Activated B cell treated with CpG ODN at 0.5 μM for 24 hours (primary cell): ENCODE measurements around the gene MFAP4. TPM values are rescaled to one million over a fixed set of nuclear protein-coding genes. Genes with fewer than 3 reads are reported as not detected.

ENCODE experiments used
- ATAC-seq: fragments of 200-7000 bp; cut with Tn5 transposase; one replicate; pipeline ENCODE4 v1.10.0; 2021; ENCODE audit warnings: low read depth, mild to moderate bottlenecking, moderate library complexity
- CTCF ChIA-PET: fragments of 350-600 bp; sonication (Branson Sonifier 250); formaldehyde crosslinking; loops from one replicate; lab custom pipeline; 2021; ENCODE audit warnings: antibody characterized with exemption; lab: Charles Lee
- POLR2A ChIA-PET: fragments of 350-600 bp; sonication (Branson Sonifier 250); formaldehyde crosslinking; loops from one replicate; lab custom pipeline; 2021; ENCODE audit warnings: antibody characterized with exemption; lab: Charles Lee
- DNase-seq: peaks from one replicate; pipeline ENCODE4 v3.0.0; 2022
- H3K27ac Mint-ChIP-seq: one replicate; pipeline ENCODE4 v1.8.0; 2020; ENCODE audit warnings: mixed read lengths
- H3K27me3 Mint-ChIP-seq: one replicate; pipeline ENCODE4 v1.8.0; 2021; ENCODE audit warnings: mixed read lengths
- H3K36me3 Mint-ChIP-seq: one replicate; pipeline ENCODE4 v1.8.0; 2021; ENCODE audit warnings: low read depth, mixed read lengths
- H3K4me1 Mint-ChIP-seq: one replicate; pipeline ENCODE4 v1.8.0; 2021; ENCODE audit warnings: mixed read lengths
- H3K4me3 Mint-ChIP-seq: one replicate; pipeline ENCODE4 v1.8.0; 2020; ENCODE audit warnings: mild to moderate bottlenecking, mixed read lengths
- H3K9me3 Mint-ChIP-seq: one replicate; pipeline ENCODE4 v1.8.0; 2020; ENCODE audit warnings: mixed read lengths
- intact Hi-C: fragments of 100-400 bp; cut with micrococcal nuclease; formaldehyde crosslinking; loops from one replicate; pipeline ENCODE4 v1.15.1; 2024
- total RNA-seq: library from RNA; stranded (reverse); gene quantifications from 2 replicates; pipeline ENCODE4 v1.2.3, GENCODE V29; 2022
- TF ChIP-seq, protein P1 (sequence below): fragments of 200-600 bp; IDR thresholded peaks from one replicate; pipeline ENCODE4 v1.8.0; 2022; ENCODE audit warnings: antibody characterized with exemption, mild to moderate bottlenecking

Gene MFAP4
- total RNA-seq, 1 donor from 2014 or later: not detected

DNA sequence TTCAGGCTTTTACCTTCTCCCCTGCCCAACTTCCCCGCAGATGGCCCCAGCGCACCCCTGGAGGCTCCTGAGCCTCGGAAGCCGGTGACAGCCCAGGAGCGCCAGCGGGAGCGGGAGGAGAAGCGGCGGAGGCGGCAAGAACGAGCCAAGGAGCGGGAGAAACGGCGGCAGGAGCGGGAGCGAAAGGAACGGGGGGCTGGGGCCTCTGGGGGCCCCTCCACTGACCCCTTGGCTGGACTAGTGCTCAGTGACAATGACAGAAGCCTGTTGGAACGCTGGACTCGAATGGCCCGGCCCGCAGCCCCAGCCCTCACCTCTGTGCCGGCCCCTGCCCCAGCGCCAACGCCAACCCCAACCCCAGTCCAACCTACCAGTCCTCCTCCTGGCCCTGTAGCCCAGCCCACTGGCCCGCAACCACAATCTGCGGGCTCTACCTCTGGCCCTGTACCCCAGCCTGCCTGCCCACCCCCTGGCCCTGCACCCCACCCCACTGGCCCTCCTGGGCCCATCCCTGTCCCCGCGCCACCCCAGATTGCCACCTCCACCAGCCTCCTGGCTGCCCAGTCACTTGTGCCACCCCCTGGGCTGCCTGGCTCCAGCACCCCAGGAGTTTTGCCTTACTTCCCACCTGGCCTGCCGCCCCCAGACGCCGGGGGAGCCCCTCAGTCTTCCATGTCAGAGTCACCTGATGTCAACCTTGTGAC is 5.1 kb downstream of the MFAP4 start:
- TF ChIP-seq, protein P1, sequence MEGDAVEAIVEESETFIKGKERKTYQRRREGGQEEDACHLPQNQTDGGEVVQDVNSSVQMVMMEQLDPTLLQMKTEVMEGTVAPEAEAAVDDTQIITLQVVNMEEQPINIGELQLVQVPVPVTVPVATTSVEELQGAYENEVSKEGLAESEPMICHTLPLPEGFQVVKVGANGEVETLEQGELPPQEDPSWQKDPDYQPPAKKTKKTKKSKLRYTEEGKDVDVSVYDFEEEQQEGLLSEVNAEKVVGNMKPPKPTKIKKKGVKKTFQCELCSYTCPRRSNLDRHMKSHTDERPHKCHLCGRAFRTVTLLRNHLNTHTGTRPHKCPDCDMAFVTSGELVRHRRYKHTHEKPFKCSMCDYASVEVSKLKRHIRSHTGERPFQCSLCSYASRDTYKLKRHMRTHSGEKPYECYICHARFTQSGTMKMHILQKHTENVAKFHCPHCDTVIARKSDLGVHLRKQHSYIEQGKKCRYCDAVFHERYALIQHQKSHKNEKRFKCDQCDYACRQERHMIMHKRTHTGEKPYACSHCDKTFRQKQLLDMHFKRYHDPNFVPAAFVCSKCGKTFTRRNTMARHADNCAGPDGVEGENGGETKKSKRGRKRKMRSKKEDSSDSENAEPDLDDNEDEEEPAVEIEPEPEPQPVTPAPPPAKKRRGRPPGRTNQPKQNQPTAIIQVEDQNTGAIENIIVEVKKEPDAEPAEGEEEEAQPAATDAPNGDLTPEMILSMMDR: no peak
- no peaks in the 10 kb centered on the region for H3K27me3 Mint-ChIP-seq
- peaks cover 65% of the 10 kb centered on the region for H3K36me3 Mint-ChIP-seq
- ATAC-seq: no peak
- H3K4me1 Mint-ChIP-seq: peaks cover 14% of the 10 kb centered on the region
- intact Hi-C loops: no loop called here
- no peak overlapping the region for H3K27ac Mint-ChIP-seq
- no peak overlapping the region for H3K4me3 Mint-ChIP-seq
- POLR2A ChIA-PET: no interaction called here
- H3K9me3 Mint-ChIP-seq: no peaks in the 10 kb centered on the region
- CTCF ChIA-PET: no interaction called here
- no peak for DNase-seq

DNA sequence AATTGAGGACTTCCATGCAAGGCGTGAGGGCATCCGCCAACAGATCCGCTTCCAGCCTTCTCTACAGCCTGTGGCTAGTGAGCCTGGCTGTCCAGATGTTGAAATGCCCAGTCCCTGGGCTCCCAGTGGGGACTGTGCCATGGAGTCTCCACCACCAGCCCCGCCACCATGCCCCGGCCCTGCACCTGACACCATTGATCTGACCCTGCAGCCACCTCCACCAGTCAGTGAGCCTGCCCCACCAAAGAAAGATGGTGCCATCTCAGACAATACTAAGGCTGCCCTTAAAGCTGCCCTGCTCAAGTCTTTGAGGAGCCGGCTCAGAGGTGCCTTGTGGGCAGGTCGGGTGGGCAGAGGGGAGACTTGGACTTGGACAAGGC is 5.6 kb downstream of the MFAP4 start:
- Mint-ChIP-seq H3K27me3 (no peaks in the 10 kb centered on the region), H3K36me3 (peaks cover 65% of the 10 kb centered on the region), H3K27ac (no peak overlapping the region), H3K9me3 (no peaks in the 10 kb centered on the region), H3K4me3 (no peak overlapping the region), H3K4me1 (peaks cover 17% of the 10 kb centered on the region)
- POLR2A ChIA-PET: no interaction called here
- TF ChIP-seq, protein P1: no peak
- DNase-seq (no peak), ATAC-seq (no peak)
- intact Hi-C loops: no loop called here
- CTCF ChIA-PET: no interaction called here

DNA sequence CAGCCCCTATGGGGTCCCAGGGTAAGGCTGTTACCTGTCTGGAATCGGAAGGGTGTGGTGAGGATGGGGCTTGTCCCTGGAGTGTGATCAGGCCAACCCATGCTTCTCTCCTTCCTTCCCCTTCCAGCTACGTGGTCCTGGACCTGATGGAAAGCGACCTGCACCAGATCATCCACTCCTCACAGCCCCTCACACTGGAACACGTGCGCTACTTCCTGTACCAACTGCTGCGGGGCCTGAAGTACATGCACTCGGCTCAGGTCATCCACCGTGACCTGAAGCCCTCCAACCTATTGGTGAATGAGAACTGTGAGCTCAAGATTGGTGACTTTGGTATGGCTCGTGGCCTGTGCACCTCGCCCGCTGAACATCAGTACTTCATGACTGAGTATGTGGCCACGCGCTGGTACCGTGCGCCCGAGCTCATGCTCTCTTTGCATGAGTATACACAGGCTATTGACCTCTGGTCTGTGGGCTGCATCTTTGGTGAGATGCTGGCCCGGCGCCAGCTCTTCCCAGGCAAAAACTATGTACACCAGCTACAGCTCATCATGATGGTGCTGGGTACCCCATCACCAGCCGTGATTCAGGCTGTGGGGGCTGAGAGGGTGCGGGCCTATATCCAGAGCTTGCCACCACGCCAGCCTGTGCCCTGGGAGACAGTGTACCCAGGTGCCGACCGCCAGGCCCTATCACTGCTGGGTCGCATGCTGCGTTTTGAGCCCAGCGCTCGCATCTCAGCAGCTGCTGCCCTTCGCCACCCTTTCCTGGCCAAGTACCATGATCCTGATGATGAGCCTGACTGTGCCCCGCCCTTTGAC is 6.3 kb downstream of the MFAP4 start:
- ChIA-PET CTCF (no interaction called here), POLR2A (no interaction called here)
- DNase-seq: no peak
- Mint-ChIP-seq H3K27ac (no peak overlapping the region), H3K27me3 (no peaks in the 10 kb centered on the region), H3K36me3 (peaks cover 65% of the 10 kb centered on the region), H3K4me1 (peaks cover 19% of the 10 kb centered on the region), H3K4me3 (peak overlapping the region; percentile 26), H3K9me3 (no peaks in the 10 kb centered on the region)
- TF ChIP-seq, protein P1: no peak
- intact Hi-C loops: no loop called here
- no peak for ATAC-seq

DNA sequence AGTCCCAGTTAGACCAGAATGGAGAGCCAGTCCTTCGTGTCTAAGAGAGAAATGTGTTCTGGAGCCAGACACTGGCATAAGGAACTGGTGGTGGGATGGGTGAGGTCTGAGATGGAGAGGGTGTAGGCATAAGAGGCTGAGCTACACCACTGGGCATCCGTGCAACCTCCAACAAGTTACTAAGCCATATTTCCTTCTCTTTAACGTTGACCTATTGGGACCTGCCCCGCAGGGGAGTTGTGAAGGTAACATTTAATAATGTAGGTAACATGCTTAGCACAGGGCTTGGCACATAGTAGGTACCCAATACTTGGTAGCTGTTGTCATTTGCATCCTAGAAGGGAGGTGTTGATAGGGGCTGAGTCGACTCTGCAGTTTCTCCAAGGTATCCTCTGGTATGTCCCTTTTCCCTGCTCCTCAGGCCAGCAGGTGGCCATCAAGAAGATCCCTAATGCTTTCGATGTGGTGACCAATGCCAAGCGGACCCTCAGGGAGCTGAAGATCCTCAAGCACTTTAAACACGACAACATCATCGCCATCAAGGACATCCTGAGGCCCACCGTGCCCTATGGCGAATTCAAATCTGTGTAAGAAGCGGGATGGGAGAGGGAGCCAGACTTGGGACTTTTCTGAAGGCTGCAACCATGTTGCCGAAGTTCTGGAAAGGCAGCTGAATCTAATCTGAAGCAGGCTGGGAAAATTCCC is 7.5 kb downstream of the MFAP4 start:
- intact Hi-C loops: loop anchor here (5.0 to 10.0 kb wide), 6 partner anchors 68 to 1905 kb away; partner anchors contain the start of genes ALDH3A2 and MAP2K3
- peak overlapping the region; percentile 100 for H3K4me3 Mint-ChIP-seq
- ChIA-PET CTCF (interaction anchor here (2.9 kb wide), 1 partner anchor 16 kb away, joined by 50 read pairs; the partner anchor contains the start of gene B9D1), POLR2A (no interaction called here)
- no peak for ATAC-seq
- H3K4me1 Mint-ChIP-seq: peaks cover 23% of the 10 kb centered on the region
- TF ChIP-seq, protein P1: no peak
- peaks cover 56% of the 10 kb centered on the region for H3K36me3 Mint-ChIP-seq
- no peaks in the 10 kb centered on the region for H3K27me3 Mint-ChIP-seq
- peak overlapping the region; percentile 30 for H3K27ac Mint-ChIP-seq
- DNase-seq: no peak
- H3K9me3 Mint-ChIP-seq: no peaks in the 10 kb centered on the region
